Measurements from ENCODE around the gene SECISBP2. TPM values are rescaled to one million over a fixed set of nuclear protein-coding genes. Genes with fewer than 3 reads are reported as not detected.
"Not testable (repeated sequence)": the region's sequence is repeated elsewhere in the genome, so short reads cannot be mapped to it uniquely, and the experiment has no call there.

The SECISBP2 gene
- polyA plus RNA-seq, 1 donor (not counting 4 experiments of a cell fraction or from before 2014, with no cell fraction given), result 24.3 TPM

DNA sequence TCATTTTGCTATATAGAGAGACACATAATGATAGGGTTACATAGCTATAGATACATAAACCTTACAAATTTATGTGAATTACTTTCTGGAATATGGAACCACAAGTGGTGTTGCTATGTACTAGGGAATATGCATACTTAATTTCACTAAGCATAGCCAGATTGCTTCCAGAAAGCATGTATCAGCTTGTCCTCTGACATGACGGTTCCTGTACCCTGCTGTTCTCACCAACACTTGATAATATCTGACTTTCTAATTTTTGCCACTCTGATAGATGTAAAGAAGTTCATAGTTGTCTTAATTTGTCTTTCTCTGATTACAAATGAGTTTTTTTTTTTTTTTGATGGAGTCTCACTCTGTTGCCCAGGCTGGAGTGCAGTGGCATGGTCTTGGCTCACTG lies 25.3 kb upstream of the SECISBP2 start:
- Histone ChIP-seq H3K9ac (ENCODE audit: control insufficient read depth, extremely low read depth, insufficient read depth, low read length) (no peak overlapping the region), H3K4me2 (ENCODE audit: control insufficient read depth, extremely low read depth, insufficient read depth, low read depth, low read length) (no peak overlapping the region), H3K4me3 (ENCODE audit: control insufficient read depth in 2 of 3, extremely low read depth in 1 of 3, insufficient read depth in 2 of 3, low read depth in 1 of 3, low read length in 3 of 3) (no peak overlapping the region), H2AFZ (ENCODE audit: control insufficient read depth, low read length) (no peak overlapping the region), H3K27ac (ENCODE audit: control insufficient read depth, insufficient read depth, low read length) (no peak overlapping the region), H4K20me1 (ENCODE audit: control insufficient read depth, extremely low read depth, insufficient read depth, low read length) (no peaks in the 10 kb centered on the region), H3K4me1 (ENCODE audit: control insufficient read depth, extremely low read depth, insufficient read depth, low read length) (no peaks in the 10 kb centered on the region), H3K9me1 (ENCODE audit: control insufficient read depth, extremely low read depth, insufficient read depth, low read length) (no peaks in the 10 kb centered on the region), H3K79me2 (ENCODE audit: control insufficient read depth, insufficient read depth, low read length) (no peaks in the 10 kb centered on the region), H3K9me3 (ENCODE audit: control insufficient read depth, low read depth, low read length) (no peaks in the 10 kb centered on the region), H3K27me3 (ENCODE audit: control insufficient read depth, extremely low read depth, insufficient read depth, low read length) (no peaks in the 10 kb centered on the region), H3K36me3 (ENCODE audit: control insufficient read depth in 2 of 2, extremely low read depth in 1 of 2, insufficient read depth in 2 of 2, low read length in 2 of 2) (no peaks in the 10 kb centered on the region)
- no peak for DNase-seq (ENCODE audit: low read depth, low spot score)
- dilution Hi-C loops (cut with MboI; ENCODE audit: extremely low pct_ligation_motif_present, low sequenced_read_pairs), result no loop called here
- FAIRE-seq, result no peak
- TF ChIP-seq, protein P1, sequence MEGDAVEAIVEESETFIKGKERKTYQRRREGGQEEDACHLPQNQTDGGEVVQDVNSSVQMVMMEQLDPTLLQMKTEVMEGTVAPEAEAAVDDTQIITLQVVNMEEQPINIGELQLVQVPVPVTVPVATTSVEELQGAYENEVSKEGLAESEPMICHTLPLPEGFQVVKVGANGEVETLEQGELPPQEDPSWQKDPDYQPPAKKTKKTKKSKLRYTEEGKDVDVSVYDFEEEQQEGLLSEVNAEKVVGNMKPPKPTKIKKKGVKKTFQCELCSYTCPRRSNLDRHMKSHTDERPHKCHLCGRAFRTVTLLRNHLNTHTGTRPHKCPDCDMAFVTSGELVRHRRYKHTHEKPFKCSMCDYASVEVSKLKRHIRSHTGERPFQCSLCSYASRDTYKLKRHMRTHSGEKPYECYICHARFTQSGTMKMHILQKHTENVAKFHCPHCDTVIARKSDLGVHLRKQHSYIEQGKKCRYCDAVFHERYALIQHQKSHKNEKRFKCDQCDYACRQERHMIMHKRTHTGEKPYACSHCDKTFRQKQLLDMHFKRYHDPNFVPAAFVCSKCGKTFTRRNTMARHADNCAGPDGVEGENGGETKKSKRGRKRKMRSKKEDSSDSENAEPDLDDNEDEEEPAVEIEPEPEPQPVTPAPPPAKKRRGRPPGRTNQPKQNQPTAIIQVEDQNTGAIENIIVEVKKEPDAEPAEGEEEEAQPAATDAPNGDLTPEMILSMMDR (optimal IDR thresholded peaks at IDR 0.05 in 1 of 3, IDR thresholded peaks at IDR 0.05 in 1 of 3, conservative IDR thresholded peaks at IDR 0.05 in 1 of 3; ENCODE audit: extremely low read depth in 1 of 3, insufficient read depth in 2 of 3, low read length in 3 of 3), result no peak
- TF ChIP-seq EZH2 (IDR thresholded peaks at IDR 0.05; ENCODE audit: low read length), result no peak

DNA sequence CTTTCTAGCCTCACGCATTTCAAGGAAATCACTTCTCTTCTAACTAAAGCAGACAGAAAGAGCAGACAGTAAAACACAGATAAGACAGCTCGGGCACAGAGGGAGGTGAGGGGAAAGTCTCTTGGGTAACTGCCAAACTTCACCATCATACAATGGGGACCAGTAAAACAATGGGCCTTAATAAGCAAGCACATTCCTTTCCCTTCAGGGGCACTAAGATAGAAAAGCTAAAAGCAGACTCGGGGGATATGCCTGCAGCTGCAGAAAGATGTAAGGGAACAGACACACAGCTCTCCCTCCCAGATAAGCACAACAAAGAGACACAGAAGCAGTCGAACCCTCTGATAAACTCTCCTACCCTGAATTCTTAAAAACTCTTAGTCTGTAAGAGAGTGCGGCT lies 22.9 kb upstream of the SECISBP2 start:
- Histone ChIP-seq H3K79me2 (ENCODE audit: control insufficient read depth, insufficient read depth, low read length) (no peaks in the 10 kb centered on the region), H3K27ac (ENCODE audit: control insufficient read depth, insufficient read depth, low read length) (no peak overlapping the region), H3K4me1 (ENCODE audit: control insufficient read depth, extremely low read depth, insufficient read depth, low read length) (no peaks in the 10 kb centered on the region), H3K27me3 (ENCODE audit: control insufficient read depth, extremely low read depth, insufficient read depth, low read length) (no peaks in the 10 kb centered on the region), H3K4me2 (ENCODE audit: control insufficient read depth, extremely low read depth, insufficient read depth, low read depth, low read length) (no peak overlapping the region), H3K36me3 (ENCODE audit: control insufficient read depth in 2 of 2, extremely low read depth in 1 of 2, insufficient read depth in 2 of 2, low read length in 2 of 2) (no peaks in the 10 kb centered on the region), H2AFZ (ENCODE audit: control insufficient read depth, low read length) (no peak overlapping the region), H3K9me3 (ENCODE audit: control insufficient read depth, low read depth, low read length) (no peaks in the 10 kb centered on the region), H3K9ac (ENCODE audit: control insufficient read depth, extremely low read depth, insufficient read depth, low read length) (no peak overlapping the region), H3K4me3 (ENCODE audit: control insufficient read depth in 2 of 3, extremely low read depth in 1 of 3, insufficient read depth in 2 of 3, low read depth in 1 of 3, low read length in 3 of 3) (no peak overlapping the region), H3K9me1 (ENCODE audit: control insufficient read depth, extremely low read depth, insufficient read depth, low read length) (no peaks in the 10 kb centered on the region), H4K20me1 (ENCODE audit: control insufficient read depth, extremely low read depth, insufficient read depth, low read length) (no peaks in the 10 kb centered on the region)
- dilution Hi-C loops (cut with MboI; ENCODE audit: extremely low pct_ligation_motif_present, low sequenced_read_pairs), result no loop called here
- no peak for TF ChIP-seq EZH2 (IDR thresholded peaks at IDR 0.05; ENCODE audit: low read length)
- TF ChIP-seq, protein P1 (optimal IDR thresholded peaks at IDR 0.05 in 1 of 3, IDR thresholded peaks at IDR 0.05 in 1 of 3, conservative IDR thresholded peaks at IDR 0.05 in 1 of 3; ENCODE audit: extremely low read depth in 1 of 3, insufficient read depth in 2 of 3, low read length in 3 of 3), result no peak
- DNase-seq (ENCODE audit: low read depth, low spot score), result no peak
- no peak for FAIRE-seq

DNA sequence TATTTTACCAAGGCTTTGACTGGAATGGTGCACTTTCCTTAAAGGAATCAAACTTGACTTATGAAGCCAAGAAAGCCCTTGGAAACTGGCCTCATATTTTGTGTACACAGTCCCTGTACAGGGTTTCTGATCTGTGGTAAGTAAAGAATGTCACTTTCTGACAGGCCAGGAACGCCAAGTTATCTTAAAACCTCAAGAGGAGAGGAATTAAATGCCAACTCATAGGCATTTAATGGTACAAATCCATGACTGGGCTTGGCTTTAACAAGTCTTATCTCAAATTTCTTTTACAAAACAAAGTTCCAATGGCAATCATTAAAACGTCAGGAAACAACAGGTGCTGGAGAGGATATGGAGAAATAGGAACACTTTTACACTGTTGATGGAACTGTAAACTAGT lies 16.3 kb upstream of the SECISBP2 start:
- H3K9me1 ChIP-seq (ENCODE audit: control insufficient read depth, extremely low read depth, insufficient read depth, low read length); H3K27me3 ChIP-seq (ENCODE audit: control insufficient read depth, extremely low read depth, insufficient read depth, low read length); FAIRE-seq; H3K4me2 ChIP-seq (ENCODE audit: control insufficient read depth, extremely low read depth, insufficient read depth, low read depth, low read length); H3K9ac ChIP-seq (ENCODE audit: control insufficient read depth, extremely low read depth, insufficient read depth, low read length); H2AFZ ChIP-seq (ENCODE audit: control insufficient read depth, low read length); H3K9me3 ChIP-seq (ENCODE audit: control insufficient read depth, low read depth, low read length); H3K36me3 ChIP-seq (ENCODE audit: control insufficient read depth in 2 of 2, extremely low read depth in 1 of 2, insufficient read depth in 2 of 2, low read length in 2 of 2); H3K27ac ChIP-seq (ENCODE audit: control insufficient read depth, insufficient read depth, low read length); H3K79me2 ChIP-seq (ENCODE audit: control insufficient read depth, insufficient read depth, low read length); DNase-seq (ENCODE audit: low read depth, low spot score); H3K4me1 ChIP-seq (ENCODE audit: control insufficient read depth, extremely low read depth, insufficient read depth, low read length); dilution Hi-C loops (cut with MboI; ENCODE audit: extremely low pct_ligation_motif_present, low sequenced_read_pairs); H3K4me3 ChIP-seq (ENCODE audit: control insufficient read depth in 2 of 3, extremely low read depth in 1 of 3, insufficient read depth in 2 of 3, low read depth in 1 of 3, low read length in 3 of 3); H4K20me1 ChIP-seq (ENCODE audit: control insufficient read depth, extremely low read depth, insufficient read depth, low read length): not testable (repeated sequence)
